PC-9 (cell line): ENCODE measurements around the gene ZNF598.

ENCODE experiments used
- CTCF ChIP-seq: fragments of 200-600 bp; sonication (generic); conservative IDR thresholded peaks from 2 replicates; pipeline ENCODE4 v1.6.1; 2017; ENCODE audit warnings: mixed run types, antibody characterized with exemption, mild to moderate bottlenecking, moderate library complexity
- EZH2 ChIP-seq: fragments of 200-600 bp; sonication (generic); IDR thresholded peaks from 2 replicates; pipeline ENCODE4 v1.8.0; 2017; ENCODE audit warnings: antibody characterized with exemption, low read depth

GRCh38 chr16:2008631-2009163, 924 bp downstream of the ZNF598 start:
- TF ChIP-seq CTCF, result no peak
- no peak for TF ChIP-seq EZH2
